HL-60 (cell line): Measurements from ENCODE around the gene PBRM1.

Source experiments
- GABPA ChIP-seq: IDR thresholded peaks from 2 replicates; pipeline ENCODE4 v1.6.1; 2012; ENCODE audit warnings: low read depth
- TF ChIP-seq, protein P1 (sequence below): IDR thresholded peaks from one replicate; pipeline ENCODE4 v1.5.1; 2011; ENCODE audit warnings: low read length, control low read depth, inconsistent platforms; ENCODE audit not compliant: insufficient read depth

- TF ChIP-seq, protein P1, sequence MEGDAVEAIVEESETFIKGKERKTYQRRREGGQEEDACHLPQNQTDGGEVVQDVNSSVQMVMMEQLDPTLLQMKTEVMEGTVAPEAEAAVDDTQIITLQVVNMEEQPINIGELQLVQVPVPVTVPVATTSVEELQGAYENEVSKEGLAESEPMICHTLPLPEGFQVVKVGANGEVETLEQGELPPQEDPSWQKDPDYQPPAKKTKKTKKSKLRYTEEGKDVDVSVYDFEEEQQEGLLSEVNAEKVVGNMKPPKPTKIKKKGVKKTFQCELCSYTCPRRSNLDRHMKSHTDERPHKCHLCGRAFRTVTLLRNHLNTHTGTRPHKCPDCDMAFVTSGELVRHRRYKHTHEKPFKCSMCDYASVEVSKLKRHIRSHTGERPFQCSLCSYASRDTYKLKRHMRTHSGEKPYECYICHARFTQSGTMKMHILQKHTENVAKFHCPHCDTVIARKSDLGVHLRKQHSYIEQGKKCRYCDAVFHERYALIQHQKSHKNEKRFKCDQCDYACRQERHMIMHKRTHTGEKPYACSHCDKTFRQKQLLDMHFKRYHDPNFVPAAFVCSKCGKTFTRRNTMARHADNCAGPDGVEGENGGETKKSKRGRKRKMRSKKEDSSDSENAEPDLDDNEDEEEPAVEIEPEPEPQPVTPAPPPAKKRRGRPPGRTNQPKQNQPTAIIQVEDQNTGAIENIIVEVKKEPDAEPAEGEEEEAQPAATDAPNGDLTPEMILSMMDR: no peak
- TF ChIP-seq GABPA: no peak
These were observed 157.8 kb downstream of the PBRM1 start for GRCh38 chr3:52527732-52528585.
